Right ventricle myocardium inferior (tissue), 1 donor: Measurements from ENCODE around the gene ESYT1. TPM values are rescaled to one million over a fixed set of nuclear protein-coding genes. Genes with fewer than 3 reads are reported as not detected.
"Not testable (repeated sequence)": the region's sequence is repeated elsewhere in the genome, so short reads cannot be mapped to it uniquely, and the experiment has no call there.

Experiments
- ATAC-seq: fragments of 200-7000 bp; cut with Tn5 transposase; one replicate; pipeline ENCODE4 v1.9.1; 2020; ENCODE audit warnings: mild to moderate bottlenecking, moderate library complexity
- DNase-seq: peaks from one replicate; pipeline ENCODE4 v3.0.0; 2021; ENCODE audit errors: missing footprints
- intact Hi-C: fragments of 100-400 bp; cut with DNase I; formaldehyde crosslinking; loops from one replicate; pipeline ENCODE4 v1.11.0; 2022
- total RNA-seq: library from RNA; stranded (reverse); fragmentation: NEBNext Ultra II Directional; extraction: Animal tissue kit (Norgen Biotek cat#: 25700); gene quantifications from one replicate; pipeline ENCODE4 v1.2.1, GENCODE V29; 2021
- donor health status: DM: no; HTN: yes; CAD: no; lungs with severe emphysema.

ESYT1 gene
- total RNA-seq, 1 donor from 2014 or later, result 33.6 TPM

GRCh38 chr12:56146492-56147460, 18.7 kb downstream of the ESYT1 start:
- DNase-seq (no peak), ATAC-seq (no peak)
- intact Hi-C loops, result no loop called here

- intact Hi-C loops, result no loop called here
- DNase-seq (no peak), ATAC-seq (no peak)
These were observed 22.5 kb downstream of the ESYT1 start for GRCh38 chr12:56150563-56150962.

- ATAC-seq (peak; percentile 20), DNase-seq (peak; percentile 73)
- intact Hi-C loops, result no loop called here
These were observed 23.6 kb downstream of the ESYT1 start for GRCh38 chr12:56151672-56152131.

GRCh38 chr12:56152132-56152755, 24.2 kb downstream of the ESYT1 start, which contains the start of gene MYL6B:
Gene MYL6B, plus strand, starts transcription at chr12:56152587. Its CDS starts 1,332 bp downstream, at chr12:56153919.
- ATAC-seq (peak; percentile 96), DNase-seq (peak; percentile 98)
- intact Hi-C loops, result no loop called here

GRCh38 chr12:56152756-56153677, 24.9 kb downstream of the ESYT1 start:
- no peak for ATAC-seq
- no peak for DNase-seq
- intact Hi-C loops, result no loop called here

GRCh38 chr12:56153678-56154065, 25.6 kb downstream of the ESYT1 start:
- no peak for ATAC-seq
- intact Hi-C loops, result no loop called here
- no peak for DNase-seq

- ATAC-seq (no peak), DNase-seq (no peak)
- intact Hi-C loops, result no loop called here
These were observed 26.2 kb downstream of the ESYT1 start for GRCh38 chr12:56154246-56154771.

GRCh38 chr12:56154818-56155217, 26.8 kb downstream of the ESYT1 start:
- intact Hi-C loops, result loop anchor here (5.0 kb wide), 1 partner anchor 38 kb away; the partner anchor contains the start of genes RPL41 and ZC3H10
- DNase-seq, result no peak
- ATAC-seq, result no peak

- no peak for ATAC-seq
- no peak for DNase-seq
- intact Hi-C loops, result loop anchor here (5.0 kb wide), 1 partner anchor 38 kb away; the partner anchor contains the start of genes RPL41 and ZC3H10
These were observed 27.3 kb downstream of the ESYT1 start for GRCh38 chr12:56155256-56155845.

- intact Hi-C loops, result loop anchor here (5.0 kb wide), 1 partner anchor 39 kb away; the partner anchor contains the start of genes RPL41 and ZC3H10
- DNase-seq, ATAC-seq: not testable (repeated sequence)
These were observed 28.6 kb downstream of the ESYT1 start for GRCh38 chr12:56156464-56157200.

- intact Hi-C loops, result loop anchor here (1.0 to 5.0 kb wide), 3 partner anchors 29 to 40 kb away; partner anchors contain the start of genes ESYT1, RPL41, SMARCC2 and ZC3H10
- peak; percentile 78 for DNase-seq
- peak; percentile 47 for ATAC-seq
These were observed 29.3 kb downstream of the ESYT1 start for GRCh38 chr12:56157201-56158028.

GRCh38 chr12:56158029-56158925, 30.2 kb downstream of the ESYT1 start, which contains the start of gene MYL6:
Gene MYL6, plus strand, starts transcription at chr12:56158359. Its CDS starts 43 bp downstream, at chr12:56158402.
- intact Hi-C loops, result loop anchor here (1.0 to 5.0 kb wide), 3 partner anchors 30 to 41 kb away; partner anchors contain the start of genes ESYT1, RPL41, SMARCC2 and ZC3H10
- peak; percentile 97 for DNase-seq
- ATAC-seq, result peak; percentile 91

- DNase-seq, result peak; percentile 92
- ATAC-seq, result peak; percentile 77
- intact Hi-C loops, result loop anchor here (1.0 to 5.0 kb wide), 3 partner anchors 30 to 42 kb away; partner anchors contain the start of genes ESYT1, RPL41, SMARCC2 and ZC3H10
These were observed 30.9 kb downstream of the ESYT1 start for GRCh38 chr12:56158926-56159461.

- ATAC-seq (no peak), DNase-seq (no peak)
- intact Hi-C loops, result loop anchor here (2.0 to 5.0 kb wide), 2 partner anchors 29 to 42 kb away; partner anchors contain the start of genes RPL41, SMARCC2 and ZC3H10
These were observed 31.6 kb downstream of the ESYT1 start for GRCh38 chr12:56159482-56160192.
